WTC11 (cell line): ENCODE results near the gene ETV6. TPM values are rescaled to one million over a fixed set of nuclear protein-coding genes. Genes with fewer than 3 reads are reported as not detected.

Experiments
- ATAC-seq: fragments of 200-7000 bp; cut with Tn5 transposase; 2 replicates; pipeline ENCODE4 v1.10.0; 2021; ENCODE audit warnings: mild to moderate bottlenecking, moderate library complexity
- CTCF ChIA-PET: fragments of 300-600 bp; sonication (Branson Sonifier 250); formaldehyde crosslinking; loops from one replicate; lab custom pipeline; 2021; ENCODE audit warnings: antibody characterized with exemption; lab: Charles Lee
- POLR2A ChIA-PET: fragments of 350-600 bp; sonication (Branson Sonifier 250); formaldehyde crosslinking; loops from one replicate; lab custom pipeline; 2021; ENCODE audit warnings: antibody characterized with exemption; lab: Charles Lee
- DNase-seq: peaks from one replicate; pipeline ENCODE4 v3.0.0; 2021; ENCODE audit warnings: low spot score
- H3K27ac Mint-ChIP-seq: 2 replicates; pipeline ENCODE4 v1.8.0; 2021; ENCODE audit warnings: mixed read lengths
- H3K27me3 Mint-ChIP-seq: 2 replicates; pipeline ENCODE4 v1.8.0; 2021; ENCODE audit warnings: low read depth, mild to moderate bottlenecking, moderate library complexity, mixed read lengths
- H3K36me3 Mint-ChIP-seq: 2 replicates; pipeline ENCODE4 v1.8.0; 2021; ENCODE audit warnings: mixed read lengths
- H3K4me1 Mint-ChIP-seq: 2 replicates; pipeline ENCODE4 v1.8.0; 2022; ENCODE audit warnings: mixed read lengths
- H3K4me3 Mint-ChIP-seq: 2 replicates; pipeline ENCODE4 v1.8.0; 2021; ENCODE audit warnings: mild to moderate bottlenecking, moderate library complexity, mixed read lengths
- H3K9me3 Mint-ChIP-seq: 2 replicates; pipeline ENCODE4 v1.8.0; 2021; ENCODE audit warnings: mixed read lengths
- GTF2I ChIP-seq: fragments of 250-450 bp; sonication (Bioruptor Pico); conservative IDR thresholded peaks from 2 replicates; pipeline ENCODE4 v1.4.0; 2021; ENCODE audit warnings: mild to moderate bottlenecking
- NFE2L1 ChIP-seq: sonication (generic); formaldehyde crosslinking; IDR thresholded peaks from 2 replicates; pipeline ENCODE4 v1.8.1; 2023; ENCODE audit warnings: missing genetic modification reagents
- NFYB ChIP-seq: sonication (generic); formaldehyde crosslinking; conservative IDR thresholded peaks from 2 replicates; pipeline ENCODE4 v1.8.0; 2022; ENCODE audit warnings: low read depth, missing genetic modification reagents
- NR3C1 ChIP-seq: sonication (generic); formaldehyde crosslinking; conservative IDR thresholded peaks from 2 replicates; pipeline ENCODE4 v1.8.1; 2023; ENCODE audit warnings: low read depth, mild to moderate bottlenecking, missing genetic modification reagents
- RELA ChIP-seq: sonication (generic); formaldehyde crosslinking; IDR thresholded peaks from 2 replicates; pipeline ENCODE4 v1.8.1; 2022; ENCODE audit warnings: missing genetic modification reagents, mild to moderate bottlenecking, borderline replicate concordance
- TCF7 ChIP-seq: sonication (generic); formaldehyde crosslinking; IDR thresholded peaks from 2 replicates; pipeline ENCODE4 v1.8.0; 2022; ENCODE audit warnings: mild to moderate bottlenecking, low read depth, missing genetic modification reagents, moderate library complexity
- ZNF317 ChIP-seq: sonication (generic); formaldehyde crosslinking; IDR thresholded peaks from 2 replicates; pipeline ENCODE4 v1.8.1; 2023; ENCODE audit warnings: low read depth, mild to moderate bottlenecking, moderate library complexity, missing genetic modification reagents, borderline replicate concordance
- ZNF416 ChIP-seq: fragments of 250-450 bp; sonication (Bioruptor Pico); IDR thresholded peaks from 2 replicates; pipeline ENCODE4 v1.9.0; 2021; ENCODE audit warnings: mild to moderate bottlenecking, inconsistent platforms
- total RNA-seq: library from RNA; stranded (reverse); gene quantifications from 3 replicates; pipeline ENCODE4 v1.2.3, GENCODE V29; 2021
- TF ChIP-seq, protein P1 (sequence below): sonication (generic); formaldehyde crosslinking; IDR thresholded peaks from 2 replicates; pipeline ENCODE4 v1.8.1; 2023; ENCODE audit warnings: mild to moderate bottlenecking, missing genetic modification reagents, moderate library complexity
- TF ChIP-seq, protein P2 (sequence below): sonication (generic); formaldehyde crosslinking; IDR thresholded peaks from 2 replicates; pipeline ENCODE4 v1.8.0; 2022; ENCODE audit warnings: mild to moderate bottlenecking, missing genetic modification reagents
- TF ChIP-seq, protein P3 (sequence below): fragments of 250-450 bp; sonication (Bioruptor Pico); conservative IDR thresholded peaks from 2 replicates; pipeline ENCODE4 v1.9.0; 2021; ENCODE audit warnings: mild to moderate bottlenecking
- TF ChIP-seq, protein P4 (sequence below): fragments of 250-450 bp; sonication (Bioruptor Pico); IDR thresholded peaks from 2 replicates; pipeline ENCODE4 v1.9.0; 2021; ENCODE audit warnings: mild to moderate bottlenecking, borderline replicate concordance
- TF ChIP-seq, protein P5 (sequence below): sonication (generic); formaldehyde crosslinking; IDR thresholded peaks from 2 replicates; pipeline ENCODE4 v1.8.1; 2023; ENCODE audit warnings: mild to moderate bottlenecking, missing genetic modification reagents
- TF ChIP-seq, protein P6 (sequence below): sonication (generic); formaldehyde crosslinking; IDR thresholded peaks from 2 replicates; pipeline ENCODE4 v1.8.0; 2022; ENCODE audit warnings: mild to moderate bottlenecking, missing genetic modification reagents
- TF ChIP-seq, protein P7 (sequence below): sonication (generic); formaldehyde crosslinking; IDR thresholded peaks from 2 replicates; pipeline ENCODE4 v1.8.1; 2022; ENCODE audit warnings: missing genetic modification reagents, borderline replicate concordance
- TF ChIP-seq, protein P8 (sequence below): sonication (generic); formaldehyde crosslinking; IDR thresholded peaks from 2 replicates; pipeline ENCODE4 v1.8.0; 2023; ENCODE audit warnings: missing genetic modification reagents
- TF ChIP-seq, protein P9 (sequence below): sonication (generic); formaldehyde crosslinking; IDR thresholded peaks from 2 replicates; pipeline ENCODE4 v1.8.1; 2023; ENCODE audit warnings: mild to moderate bottlenecking, missing genetic modification reagents, moderate library complexity

The ETV6 gene
- total RNA-seq, 1 experiment from 2014 or later: 23.5 TPM

DNA sequence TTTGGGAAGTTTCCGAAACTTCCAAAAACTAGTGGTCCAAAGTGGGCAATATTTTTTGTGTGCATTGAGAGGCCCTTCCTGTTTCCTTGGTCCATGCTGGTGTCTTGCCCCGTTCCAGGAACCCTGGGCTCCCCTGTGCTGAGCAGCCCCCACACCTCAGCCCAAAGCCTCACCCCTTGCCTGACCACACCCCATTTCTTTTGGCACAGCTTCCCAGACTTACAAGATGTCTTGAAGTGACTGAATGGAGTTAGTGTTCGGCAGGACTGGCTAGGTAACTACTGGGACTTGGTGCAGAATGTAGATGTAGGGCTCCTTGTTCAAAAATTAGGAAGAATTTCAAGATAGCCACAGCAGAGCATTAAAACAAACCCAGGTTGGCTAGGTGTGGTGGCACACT lies 68.6 kb downstream of the ETV6 start:
- CTCF ChIA-PET: interaction anchor here (2.0 kb wide), 1 partner anchor 16 kb away, joined by 8 read pairs; no protein-coding TSS in a partner anchor
- TF ChIP-seq, protein P1, sequence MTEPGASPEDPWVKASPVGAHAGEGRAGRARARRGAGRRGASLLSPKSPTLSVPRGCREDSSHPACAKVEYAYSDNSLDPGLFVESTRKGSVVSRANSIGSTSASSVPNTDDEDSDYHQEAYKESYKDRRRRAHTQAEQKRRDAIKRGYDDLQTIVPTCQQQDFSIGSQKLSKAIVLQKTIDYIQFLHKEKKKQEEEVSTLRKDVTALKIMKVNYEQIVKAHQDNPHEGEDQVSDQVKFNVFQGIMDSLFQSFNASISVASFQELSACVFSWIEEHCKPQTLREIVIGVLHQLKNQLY: no peak
- TF ChIP-seq ZNF416 (CRISPR knock-in tag) (no peak), TCF7 (no peak), RELA (CRISPR knock-in tag) (no peak), NR3C1 (CRISPR knock-in tag) (no peak), ZNF317 (no peak), GTF2I (CRISPR knock-in tag) (no peak), NFYB (CRISPR knock-in tag) (no peak), NFE2L1 (no peak)
- TF ChIP-seq, protein P2, sequence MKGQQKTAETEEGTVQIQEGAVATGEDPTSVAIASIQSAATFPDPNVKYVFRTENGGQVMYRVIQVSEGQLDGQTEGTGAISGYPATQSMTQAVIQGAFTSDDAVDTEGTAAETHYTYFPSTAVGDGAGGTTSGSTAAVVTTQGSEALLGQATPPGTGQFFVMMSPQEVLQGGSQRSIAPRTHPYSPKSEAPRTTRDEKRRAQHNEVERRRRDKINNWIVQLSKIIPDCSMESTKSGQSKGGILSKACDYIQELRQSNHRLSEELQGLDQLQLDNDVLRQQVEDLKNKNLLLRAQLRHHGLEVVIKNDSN: no peak
- TF ChIP-seq, protein P3, sequence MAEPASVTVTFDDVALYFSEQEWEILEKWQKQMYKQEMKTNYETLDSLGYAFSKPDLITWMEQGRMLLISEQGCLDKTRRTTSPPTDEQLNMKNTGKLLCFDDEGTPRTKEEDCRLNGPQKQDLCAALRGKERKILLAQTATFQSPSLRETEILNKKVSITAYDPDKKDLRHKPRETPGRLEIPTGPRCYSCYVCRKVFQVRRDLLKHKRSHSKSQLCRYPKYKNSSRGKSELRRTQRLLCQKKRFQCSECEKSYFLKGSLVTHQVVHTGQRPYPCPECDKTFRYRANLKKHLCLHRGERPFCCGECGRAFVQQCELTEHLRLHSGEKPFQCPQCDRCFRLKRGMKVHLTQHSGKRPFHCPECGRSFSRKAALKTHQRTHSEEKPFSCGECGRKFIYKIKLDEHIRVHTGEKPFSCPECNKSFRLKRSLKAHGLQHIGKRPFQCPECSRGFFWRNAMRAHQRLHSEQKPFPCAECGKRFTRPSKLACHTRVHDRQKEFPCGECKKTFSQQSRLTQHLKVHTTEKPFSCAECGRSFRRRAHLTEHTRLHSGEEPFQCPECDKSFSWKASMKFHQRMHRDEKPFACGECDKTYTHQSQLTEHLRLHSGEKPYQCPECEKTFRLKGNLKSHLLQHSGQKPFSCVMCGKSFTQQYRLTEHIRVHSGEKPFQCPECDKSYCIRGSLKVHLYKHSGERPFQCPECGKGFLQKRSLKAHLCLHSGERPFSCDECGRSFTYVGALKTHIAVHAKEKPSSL (CRISPR knock-in tag): no peak
- TF ChIP-seq, protein P4, sequence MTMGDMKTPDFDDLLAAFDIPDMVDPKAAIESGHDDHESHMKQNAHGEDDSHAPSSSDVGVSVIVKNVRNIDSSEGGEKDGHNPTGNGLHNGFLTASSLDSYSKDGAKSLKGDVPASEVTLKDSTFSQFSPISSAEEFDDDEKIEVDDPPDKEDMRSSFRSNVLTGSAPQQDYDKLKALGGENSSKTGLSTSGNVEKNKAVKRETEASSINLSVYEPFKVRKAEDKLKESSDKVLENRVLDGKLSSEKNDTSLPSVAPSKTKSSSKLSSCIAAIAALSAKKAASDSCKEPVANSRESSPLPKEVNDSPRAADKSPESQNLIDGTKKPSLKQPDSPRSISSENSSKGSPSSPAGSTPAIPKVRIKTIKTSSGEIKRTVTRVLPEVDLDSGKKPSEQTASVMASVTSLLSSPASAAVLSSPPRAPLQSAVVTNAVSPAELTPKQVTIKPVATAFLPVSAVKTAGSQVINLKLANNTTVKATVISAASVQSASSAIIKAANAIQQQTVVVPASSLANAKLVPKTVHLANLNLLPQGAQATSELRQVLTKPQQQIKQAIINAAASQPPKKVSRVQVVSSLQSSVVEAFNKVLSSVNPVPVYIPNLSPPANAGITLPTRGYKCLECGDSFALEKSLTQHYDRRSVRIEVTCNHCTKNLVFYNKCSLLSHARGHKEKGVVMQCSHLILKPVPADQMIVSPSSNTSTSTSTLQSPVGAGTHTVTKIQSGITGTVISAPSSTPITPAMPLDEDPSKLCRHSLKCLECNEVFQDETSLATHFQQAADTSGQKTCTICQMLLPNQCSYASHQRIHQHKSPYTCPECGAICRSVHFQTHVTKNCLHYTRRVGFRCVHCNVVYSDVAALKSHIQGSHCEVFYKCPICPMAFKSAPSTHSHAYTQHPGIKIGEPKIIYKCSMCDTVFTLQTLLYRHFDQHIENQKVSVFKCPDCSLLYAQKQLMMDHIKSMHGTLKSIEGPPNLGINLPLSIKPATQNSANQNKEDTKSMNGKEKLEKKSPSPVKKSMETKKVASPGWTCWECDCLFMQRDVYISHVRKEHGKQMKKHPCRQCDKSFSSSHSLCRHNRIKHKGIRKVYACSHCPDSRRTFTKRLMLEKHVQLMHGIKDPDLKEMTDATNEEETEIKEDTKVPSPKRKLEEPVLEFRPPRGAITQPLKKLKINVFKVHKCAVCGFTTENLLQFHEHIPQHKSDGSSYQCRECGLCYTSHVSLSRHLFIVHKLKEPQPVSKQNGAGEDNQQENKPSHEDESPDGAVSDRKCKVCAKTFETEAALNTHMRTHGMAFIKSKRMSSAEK: no peak
- TF ChIP-seq, protein P5, sequence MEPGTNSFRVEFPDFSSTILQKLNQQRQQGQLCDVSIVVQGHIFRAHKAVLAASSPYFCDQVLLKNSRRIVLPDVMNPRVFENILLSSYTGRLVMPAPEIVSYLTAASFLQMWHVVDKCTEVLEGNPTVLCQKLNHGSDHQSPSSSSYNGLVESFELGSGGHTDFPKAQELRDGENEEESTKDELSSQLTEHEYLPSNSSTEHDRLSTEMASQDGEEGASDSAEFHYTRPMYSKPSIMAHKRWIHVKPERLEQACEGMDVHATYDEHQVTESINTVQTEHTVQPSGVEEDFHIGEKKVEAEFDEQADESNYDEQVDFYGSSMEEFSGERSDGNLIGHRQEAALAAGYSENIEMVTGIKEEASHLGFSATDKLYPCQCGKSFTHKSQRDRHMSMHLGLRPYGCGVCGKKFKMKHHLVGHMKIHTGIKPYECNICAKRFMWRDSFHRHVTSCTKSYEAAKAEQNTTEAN (CRISPR knock-in tag): no peak
- TF ChIP-seq, protein P6, sequence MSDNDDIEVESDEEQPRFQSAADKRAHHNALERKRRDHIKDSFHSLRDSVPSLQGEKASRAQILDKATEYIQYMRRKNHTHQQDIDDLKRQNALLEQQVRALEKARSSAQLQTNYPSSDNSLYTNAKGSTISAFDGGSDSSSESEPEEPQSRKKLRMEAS: no peak
- TF ChIP-seq, protein P7, sequence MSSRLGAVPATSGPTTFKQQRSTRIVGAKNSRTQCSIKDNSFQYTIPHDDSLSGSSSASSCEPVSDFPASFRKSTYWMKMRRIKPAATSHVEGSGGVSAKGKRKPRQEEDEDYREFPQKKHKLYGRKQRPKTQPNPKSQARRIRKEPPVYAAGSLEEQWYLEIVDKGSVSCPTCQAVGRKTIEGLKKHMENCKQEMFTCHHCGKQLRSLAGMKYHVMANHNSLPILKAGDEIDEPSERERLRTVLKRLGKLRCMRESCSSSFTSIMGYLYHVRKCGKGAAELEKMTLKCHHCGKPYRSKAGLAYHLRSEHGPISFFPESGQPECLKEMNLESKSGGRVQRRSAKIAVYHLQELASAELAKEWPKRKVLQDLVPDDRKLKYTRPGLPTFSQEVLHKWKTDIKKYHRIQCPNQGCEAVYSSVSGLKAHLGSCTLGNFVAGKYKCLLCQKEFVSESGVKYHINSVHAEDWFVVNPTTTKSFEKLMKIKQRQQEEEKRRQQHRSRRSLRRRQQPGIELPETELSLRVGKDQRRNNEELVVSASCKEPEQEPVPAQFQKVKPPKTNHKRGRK (CRISPR knock-in tag): no peak
- TF ChIP-seq, protein P8, sequence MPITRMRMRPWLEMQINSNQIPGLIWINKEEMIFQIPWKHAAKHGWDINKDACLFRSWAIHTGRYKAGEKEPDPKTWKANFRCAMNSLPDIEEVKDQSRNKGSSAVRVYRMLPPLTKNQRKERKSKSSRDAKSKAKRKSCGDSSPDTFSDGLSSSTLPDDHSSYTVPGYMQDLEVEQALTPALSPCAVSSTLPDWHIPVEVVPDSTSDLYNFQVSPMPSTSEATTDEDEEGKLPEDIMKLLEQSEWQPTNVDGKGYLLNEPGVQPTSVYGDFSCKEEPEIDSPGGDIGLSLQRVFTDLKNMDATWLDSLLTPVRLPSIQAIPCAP (CRISPR knock-in tag): no peak
- TF ChIP-seq, protein P9, sequence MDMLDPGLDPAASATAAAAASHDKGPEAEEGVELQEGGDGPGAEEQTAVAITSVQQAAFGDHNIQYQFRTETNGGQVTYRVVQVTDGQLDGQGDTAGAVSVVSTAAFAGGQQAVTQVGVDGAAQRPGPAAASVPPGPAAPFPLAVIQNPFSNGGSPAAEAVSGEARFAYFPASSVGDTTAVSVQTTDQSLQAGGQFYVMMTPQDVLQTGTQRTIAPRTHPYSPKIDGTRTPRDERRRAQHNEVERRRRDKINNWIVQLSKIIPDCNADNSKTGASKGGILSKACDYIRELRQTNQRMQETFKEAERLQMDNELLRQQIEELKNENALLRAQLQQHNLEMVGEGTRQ (CRISPR knock-in tag): no peak
- H3K36me3 Mint-ChIP-seq: no peaks in the 10 kb centered on the region
- no peak for ATAC-seq
- no peak for DNase-seq
- peaks cover 31% of the 10 kb centered on the region for H3K4me1 Mint-ChIP-seq
- no peak overlapping the region for H3K27ac Mint-ChIP-seq
- no peak overlapping the region for H3K4me3 Mint-ChIP-seq
- POLR2A ChIA-PET: no interaction called here
- no peaks in the 10 kb centered on the region for H3K9me3 Mint-ChIP-seq
- no peaks in the 10 kb centered on the region for H3K27me3 Mint-ChIP-seq
